RWPE1 (cell line): ENCODE data around the gene VARS2.
A peak's percentile ranks its signal among the peaks of the same experiment; 100 is the strongest.

ENCODE experiments used
- CTCF ChIA-PET: fragments of 350-600 bp; sonication (Branson Sonifier 250); formaldehyde crosslinking; extraction: SDS; loops from one replicate; lab custom pipeline; 2021; lab: Yijun Ruan, JAX
- POLR2A ChIA-PET: fragments of 400-600 bp; formaldehyde crosslinking; extraction: SDS; loops from one replicate; lab custom pipeline; 2020; ENCODE audit warnings: antibody characterized with exemption; ENCODE audit not compliant: low non-redundant PET; lab: Yijun Ruan, JAX
- DNase-seq: peaks from one replicate; pipeline ENCODE4 v3.0.0; 2012; ENCODE audit warnings: low spot score
- H3K27ac ChIP-seq: fragments of 450-650 bp; 2 replicates; pipeline ENCODE4 v1.5.1; 2017
- TF ChIP-seq, protein P1 (sequence below): fragments of 450-650 bp; conservative IDR thresholded peaks from 2 replicates; pipeline ENCODE4 v1.5.1; 2017; ENCODE audit warnings: low read depth, mild to moderate bottlenecking

Gene VARS2

DNA sequence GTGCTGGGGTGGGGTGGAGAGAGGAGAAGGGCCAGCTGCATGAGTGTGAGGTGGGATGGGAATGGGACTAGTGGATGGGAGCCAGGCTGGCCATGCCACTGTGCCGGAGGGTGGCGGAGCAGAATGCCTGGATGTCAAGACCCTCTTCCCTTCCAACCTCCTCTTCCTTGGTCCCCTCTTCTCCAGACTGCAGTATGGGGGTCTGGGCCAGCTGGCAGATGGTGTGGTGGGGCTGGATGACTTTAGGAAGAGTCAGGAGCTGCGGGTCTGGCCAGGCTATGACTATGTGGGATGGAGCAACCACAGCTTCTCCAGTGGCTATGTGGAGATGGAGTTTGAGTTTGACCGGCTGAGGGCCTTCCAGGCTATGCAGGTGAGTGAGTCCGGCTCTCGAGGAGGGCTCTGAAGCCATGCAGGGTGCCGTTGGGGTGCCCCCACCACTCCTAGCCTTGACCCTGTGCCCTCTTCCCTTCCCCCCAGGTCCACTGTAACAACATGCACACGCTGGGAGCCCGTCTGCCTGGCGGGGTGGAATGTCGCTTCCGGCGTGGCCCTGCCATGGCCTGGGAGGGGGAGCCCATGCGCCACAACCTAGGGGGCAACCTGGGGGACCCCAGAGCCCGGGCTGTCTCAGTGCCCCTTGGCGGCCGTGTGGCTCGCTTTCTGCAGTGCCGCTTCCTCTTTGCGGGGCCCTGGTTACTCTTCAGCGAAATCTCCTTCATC lies 22.1 kb upstream of the VARS2 start:
- H3K27ac ChIP-seq = peak overlapping the region; percentile 84
- POLR2A ChIA-PET = no interaction called here
- TF ChIP-seq, protein P1, sequence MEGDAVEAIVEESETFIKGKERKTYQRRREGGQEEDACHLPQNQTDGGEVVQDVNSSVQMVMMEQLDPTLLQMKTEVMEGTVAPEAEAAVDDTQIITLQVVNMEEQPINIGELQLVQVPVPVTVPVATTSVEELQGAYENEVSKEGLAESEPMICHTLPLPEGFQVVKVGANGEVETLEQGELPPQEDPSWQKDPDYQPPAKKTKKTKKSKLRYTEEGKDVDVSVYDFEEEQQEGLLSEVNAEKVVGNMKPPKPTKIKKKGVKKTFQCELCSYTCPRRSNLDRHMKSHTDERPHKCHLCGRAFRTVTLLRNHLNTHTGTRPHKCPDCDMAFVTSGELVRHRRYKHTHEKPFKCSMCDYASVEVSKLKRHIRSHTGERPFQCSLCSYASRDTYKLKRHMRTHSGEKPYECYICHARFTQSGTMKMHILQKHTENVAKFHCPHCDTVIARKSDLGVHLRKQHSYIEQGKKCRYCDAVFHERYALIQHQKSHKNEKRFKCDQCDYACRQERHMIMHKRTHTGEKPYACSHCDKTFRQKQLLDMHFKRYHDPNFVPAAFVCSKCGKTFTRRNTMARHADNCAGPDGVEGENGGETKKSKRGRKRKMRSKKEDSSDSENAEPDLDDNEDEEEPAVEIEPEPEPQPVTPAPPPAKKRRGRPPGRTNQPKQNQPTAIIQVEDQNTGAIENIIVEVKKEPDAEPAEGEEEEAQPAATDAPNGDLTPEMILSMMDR = no peak
- CTCF ChIA-PET = interaction anchor here (0.6 kb wide), 1 partner anchor 39 kb away, joined by 3 read pairs; no protein-coding TSS in a partner anchor
- DNase-seq = no peak

DNA sequence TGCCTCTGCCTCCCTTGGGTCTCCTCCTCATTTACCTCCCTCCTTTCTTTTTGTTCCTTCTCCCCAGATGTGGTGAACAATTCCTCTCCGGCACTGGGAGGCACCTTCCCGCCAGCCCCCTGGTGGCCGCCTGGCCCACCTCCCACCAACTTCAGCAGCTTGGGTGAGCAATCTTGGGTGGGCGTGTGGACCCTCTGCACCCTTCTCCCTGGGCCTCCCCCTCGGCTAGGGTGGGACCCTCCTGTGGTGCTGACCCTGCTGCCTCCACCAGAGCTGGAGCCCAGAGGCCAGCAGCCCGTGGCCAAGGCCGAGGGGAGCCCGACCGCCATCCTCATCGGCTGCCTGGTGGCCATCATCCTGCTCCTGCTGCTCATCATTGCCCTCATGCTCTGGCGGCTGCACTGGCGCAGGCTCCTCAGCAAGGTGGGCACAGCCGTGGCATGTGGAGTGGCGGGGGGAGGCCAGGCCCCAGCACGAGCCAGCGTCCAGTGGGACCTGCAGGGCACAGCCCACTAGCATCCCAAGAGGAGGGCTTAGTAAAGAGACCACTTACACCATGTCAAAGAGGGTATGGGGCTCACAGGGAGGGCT lies 20.9 kb upstream of the VARS2 start:
- ChIA-PET CTCF (no interaction called here), POLR2A (no interaction called here)
- TF ChIP-seq, protein P1 = no peak
- no peak for DNase-seq
- peak overlapping the region; percentile 37 for H3K27ac ChIP-seq

DNA sequence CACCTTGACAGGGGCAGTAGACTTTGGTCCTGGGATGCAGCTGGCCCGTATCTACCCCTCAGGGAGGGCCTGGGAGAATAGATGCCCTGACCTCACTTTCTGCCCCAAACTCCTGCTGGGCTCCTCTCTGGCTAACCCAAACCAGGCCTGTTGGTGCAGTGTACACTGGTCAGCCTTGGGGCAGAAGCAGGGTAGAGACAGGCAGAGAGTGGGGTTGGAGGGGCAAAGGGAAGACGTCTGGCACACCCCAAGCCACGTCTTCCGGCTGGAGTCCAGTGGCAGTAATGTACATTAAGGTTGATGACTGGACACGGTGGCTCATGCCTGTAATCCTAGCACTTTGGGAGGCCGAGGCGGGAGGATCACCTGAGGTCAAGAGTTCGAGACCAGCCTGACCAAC lies 20.4 kb upstream of the VARS2 start:
- DNase-seq = no peak
- ChIA-PET POLR2A (no interaction called here), CTCF (no interaction called here)
- peak overlapping the region; percentile 37 for H3K27ac ChIP-seq
- TF ChIP-seq, protein P1 = no peak

- CTCF ChIA-PET = no interaction called here
- POLR2A ChIA-PET = no interaction called here
- peak overlapping the region; percentile 37; the same call in 1 of the 2 replicates for H3K27ac ChIP-seq
- TF ChIP-seq, protein P1 = no peak
- DNase-seq = no peak
Measured at GRCh38 chr6:30894381-30894780, 19.7 kb upstream of the VARS2 start.

GRCh38 chr6:30894935-30895334 lies 19.1 kb upstream of the VARS2 start:
- no peak for DNase-seq
- POLR2A ChIA-PET = no interaction called here
- no peak overlapping the region for H3K27ac ChIP-seq
- CTCF ChIA-PET = no interaction called here
- TF ChIP-seq, protein P1 = no peak

DNA sequence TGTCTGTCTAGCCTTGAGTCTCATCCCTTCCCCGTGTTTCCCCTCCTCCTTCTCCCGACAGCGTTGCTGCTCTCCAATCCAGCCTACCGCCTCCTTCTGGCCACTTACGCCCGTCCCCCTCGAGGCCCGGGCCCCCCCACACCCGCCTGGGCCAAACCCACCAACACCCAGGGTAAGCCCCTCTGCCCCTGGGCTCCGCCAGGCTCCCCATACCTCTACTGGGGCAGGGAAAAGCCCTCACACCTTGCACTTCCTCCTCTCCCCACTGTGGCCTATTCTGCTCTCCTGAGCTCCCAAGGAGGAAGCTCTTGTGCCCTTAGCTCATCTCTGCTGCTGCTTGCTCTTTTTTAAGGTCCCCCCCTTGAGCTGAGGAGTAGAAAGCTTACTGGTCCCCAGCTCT lies 18.7 kb upstream of the VARS2 start:
- ChIA-PET POLR2A (no interaction called here), CTCF (no interaction called here)
- TF ChIP-seq, protein P1 = no peak

More for the DNA sequence above, 18.7 kb upstream of the VARS2 start:
- peak overlapping the region; percentile 22 for H3K27ac ChIP-seq
- no peak for DNase-seq
